ENCODE measurements around the gene INIP. TPM values are rescaled to one million over a fixed set of nuclear protein-coding genes. Genes with fewer than 3 reads are reported as not detected.

INIP gene
- total and polyA plus RNA-seq, 2 of the 13 experiments (the other 11 are each of a cell fraction or from before 2014, with no cell fraction given) = 13.6 to 28.6 TPM

- TF ChIP-seq ZBTB26 (CRISPR knock-in tag; IDR thresholded peaks at IDR 0.05; ENCODE audit: borderline replicate concordance) (0 out of 2 replicates have a peak, but pooled peaks have one; percentile 37), HOMEZ (CRISPR knock-in tag; IDR thresholded peaks at IDR 0.05; ENCODE audit: low read depth) (0 out of 2 replicates have a peak, but pooled peaks have one; percentile 13), HNF1A (IDR thresholded peaks at IDR 0.05; ENCODE audit: low read depth) (no peak), HNF1A (CRISPR knock-in tag; IDR thresholded peaks at IDR 0.05; ENCODE audit: borderline replicate concordance) (peak; percentile 26; the same call in 1 of the 2 replicates), CEBPG (CRISPR knock-in tag; IDR thresholded peaks at IDR 0.05) (peak; percentile 82), TAF15 (IDR thresholded peaks at IDR 0.05; ENCODE audit: low read depth, low read length, poor library complexity, severe bottlenecking) (no peak), PHF21A (CRISPR knock-in tag; IDR thresholded peaks at IDR 0.05) (peak; percentile 73), ZNF343 (CRISPR knock-in tag; IDR thresholded peaks at IDR 0.05) (no peak), EP300 (IDR thresholded peaks at IDR 0.05; ENCODE audit: low read depth in 2 of 2, low read length in 2 of 2) (peak in 1 of 2 experiments; percentile 25; a peak in 1 of 4 replicates), EP300 (CRISPR knock-in tag; IDR thresholded peaks at IDR 0.05; ENCODE audit: borderline replicate concordance) (no peak; the same call in 1 of the 2 replicates), KIAA2018 (CRISPR knock-in tag; IDR thresholded peaks at IDR 0.05; ENCODE audit: borderline replicate concordance) (no peak), ZSCAN31 (CRISPR knock-in tag; IDR thresholded peaks at IDR 0.05; ENCODE audit: low read depth) (no peak)
Measured at GRCh38 chr9:112747094-112747493, 29.2 kb upstream of the INIP start (continued).
